GM18505 (cell line): Measurements from ENCODE around the gene CTNNA2.

Source experiments
- ATAC-seq: cut with Tn5 transposase; IDR thresholded peaks from one replicate; pipeline ENCODE4 v1.9.1; 2021; ENCODE audit not compliant: unreplicated experiment
- POLR2A ChIP-seq: IDR thresholded peaks from 4 replicates; pipeline ENCODE4 v1.6.1; 2011; ENCODE audit warnings: borderline replicate concordance; ENCODE audit not compliant: insufficient read depth, insufficient read length; ENCODE audit errors: extremely low read depth

Gene CTNNA2

GRCh38 chr2:79903222-79904000 lies 390.6 kb downstream of the CTNNA2 start:
- no peak for TF ChIP-seq POLR2A
- no peak for ATAC-seq

DNA sequence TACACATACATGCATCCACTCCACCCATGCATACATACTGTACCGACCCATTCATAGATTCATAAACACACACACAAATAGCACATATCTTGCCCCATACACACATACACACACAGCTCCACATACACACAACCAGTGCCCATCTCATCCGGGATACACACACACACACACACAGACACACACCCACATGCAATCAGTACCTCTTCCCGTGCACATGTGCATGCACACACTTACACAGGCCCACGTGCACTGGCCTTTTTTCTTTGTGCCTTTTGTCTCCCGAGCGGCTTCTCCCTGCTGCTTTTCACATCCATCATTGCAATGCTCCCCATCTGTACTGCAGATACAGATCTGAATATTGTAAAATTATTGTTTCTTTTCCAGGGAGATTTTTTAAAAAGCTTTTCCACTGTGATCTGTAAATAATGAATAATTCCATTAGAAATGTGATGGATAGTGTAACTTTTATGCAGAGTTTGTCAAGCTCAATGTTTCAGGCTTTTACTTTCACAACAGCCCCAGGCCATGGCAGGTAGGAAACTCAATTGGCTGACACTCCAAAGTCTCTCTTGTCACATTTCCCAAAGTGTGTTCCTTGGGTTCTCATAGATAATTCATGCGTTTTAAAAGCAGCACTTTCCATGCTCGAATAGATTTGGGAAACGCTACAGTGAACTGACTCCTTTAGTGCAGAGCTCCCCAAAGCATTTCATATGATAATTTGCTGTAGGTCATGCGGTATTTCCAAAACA lies 393.5 kb downstream of the CTNNA2 start:
- no peak for ATAC-seq
- no peak for TF ChIP-seq POLR2A

GRCh38 chr2:79909521-79909920 lies 396.7 kb downstream of the CTNNA2 start:
- TF ChIP-seq POLR2A = no peak

GRCh38 chr2:79910643-79911042 lies 397.8 kb downstream of the CTNNA2 start:
- no peak for ATAC-seq
- TF ChIP-seq POLR2A = no peak

More at GRCh38 chr2:79909521-79909920, 396.7 kb downstream of the CTNNA2 start:
- no peak for ATAC-seq

DNA sequence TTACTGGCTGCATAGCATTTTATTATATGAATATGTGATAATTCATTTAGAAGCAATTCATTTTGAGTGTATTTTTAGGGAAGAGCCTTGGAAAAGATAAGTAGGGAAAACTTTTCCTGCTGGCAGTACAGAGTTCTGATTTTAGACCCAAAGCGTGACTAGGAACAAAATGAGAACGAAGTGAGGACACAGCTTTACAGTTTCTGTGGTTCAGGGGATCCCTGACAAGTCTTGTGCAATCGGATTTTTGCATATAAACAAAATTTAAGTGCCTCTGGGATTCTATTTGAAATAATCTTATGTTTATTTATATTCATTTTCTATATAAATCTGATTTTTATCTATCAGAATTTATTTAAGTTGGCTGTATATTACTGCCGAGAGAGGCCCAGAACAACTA lies 402.6 kb downstream of the CTNNA2 start:
- ATAC-seq = no peak
- TF ChIP-seq POLR2A = no peak

- ATAC-seq = no peak
- no peak for TF ChIP-seq POLR2A
Observed at GRCh38 chr2:79916285-79916684, 403.4 kb downstream of the CTNNA2 start.

DNA sequence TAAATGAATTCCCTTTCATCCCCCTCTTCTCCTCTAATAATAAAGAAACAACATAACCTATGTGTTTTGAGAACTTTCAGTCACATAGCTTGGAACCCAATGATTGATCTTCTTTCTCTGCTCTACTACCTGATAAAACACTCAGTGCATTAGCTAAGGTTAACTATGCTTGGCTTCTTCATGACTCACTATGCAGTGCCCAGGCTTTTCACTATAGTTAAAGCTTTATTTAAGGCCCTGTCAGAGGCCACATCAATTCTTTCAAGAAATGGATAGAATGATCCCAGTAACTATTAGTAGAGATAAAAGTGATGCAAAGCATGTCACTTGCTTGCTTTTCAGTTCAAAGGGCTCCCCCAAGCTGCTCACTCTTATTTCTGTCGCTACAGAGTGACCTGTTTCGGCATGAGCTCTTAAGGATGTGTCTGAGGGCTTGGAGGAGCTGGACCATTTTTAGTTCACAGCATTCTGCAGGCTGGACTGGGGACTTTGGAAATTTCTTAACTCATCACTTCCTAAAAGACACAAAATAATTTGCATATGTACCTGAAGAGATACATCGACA lies 407.7 kb downstream of the CTNNA2 start:
- no peak for ATAC-seq
- TF ChIP-seq POLR2A = no peak

GRCh38 chr2:79929624-79930023 lies 416.8 kb downstream of the CTNNA2 start:
- no peak for TF ChIP-seq POLR2A
- no peak for ATAC-seq

GRCh38 chr2:79935046-79935732 lies 422.3 kb downstream of the CTNNA2 start:
- no peak for ATAC-seq
- no peak for TF ChIP-seq POLR2A

DNA sequence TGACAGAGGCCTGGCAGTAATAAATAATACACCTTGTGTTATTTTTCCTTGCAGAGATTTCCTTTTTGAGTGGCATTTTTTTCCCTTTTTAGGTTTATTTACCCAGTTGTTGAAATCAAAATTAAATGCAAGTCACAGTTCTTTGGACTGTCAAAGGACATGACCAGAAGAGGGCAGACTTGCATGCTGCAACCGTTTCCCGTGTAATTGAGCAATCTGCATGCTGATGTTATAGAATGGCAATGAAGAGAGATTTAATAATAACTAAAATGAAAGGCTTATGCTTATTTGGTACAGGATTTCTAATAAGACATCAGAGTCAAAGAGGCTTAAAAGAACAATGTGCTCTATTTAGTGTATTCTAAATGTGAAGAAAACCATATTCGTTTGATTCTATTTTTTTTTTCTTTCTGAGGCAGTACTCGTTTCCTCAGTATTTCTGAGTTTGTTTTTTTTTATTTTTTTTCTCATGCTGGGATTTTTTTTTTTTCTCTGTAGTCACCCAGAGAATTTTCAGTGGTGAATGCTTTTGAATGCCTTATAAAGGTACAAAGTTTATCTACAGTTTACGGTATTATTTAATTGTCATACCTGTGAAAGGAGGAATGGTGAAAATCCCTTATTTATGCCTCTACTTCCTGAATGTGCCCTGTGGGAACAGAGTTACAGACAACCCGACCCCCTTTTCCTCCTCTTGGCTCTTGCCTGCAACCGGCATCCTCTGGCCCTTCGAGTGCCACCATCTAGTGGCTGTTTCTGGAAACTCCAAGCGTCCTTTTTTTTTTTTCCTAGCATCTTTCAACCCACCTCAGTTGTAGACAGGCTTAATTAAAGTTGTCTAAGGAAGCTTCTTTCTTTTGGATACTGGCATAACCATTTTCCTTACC lies 423.2 kb downstream of the CTNNA2 start:
- no peak for TF ChIP-seq POLR2A
- ATAC-seq = peak; percentile 66

GRCh38 chr2:79936715-79937114 lies 423.9 kb downstream of the CTNNA2 start:
- ATAC-seq = no peak
- TF ChIP-seq POLR2A = no peak

DNA sequence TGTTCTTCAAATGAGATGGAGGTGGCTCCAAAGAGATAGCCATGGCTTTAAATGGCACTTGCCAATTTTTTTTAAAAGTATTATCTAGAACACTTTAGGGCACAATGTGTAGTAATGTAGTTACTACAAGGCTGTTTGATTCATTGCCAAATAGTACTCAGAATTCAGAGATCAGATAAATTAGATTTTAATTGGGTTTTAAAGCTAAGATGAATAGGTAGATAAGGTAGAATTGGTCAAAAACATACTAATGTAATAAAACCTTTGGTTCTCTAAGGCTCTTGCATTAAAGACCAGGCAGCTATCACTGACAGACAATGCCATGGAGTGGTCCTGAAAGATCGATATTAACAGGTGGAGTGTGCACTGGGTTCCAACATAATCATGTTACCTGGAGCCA lies 425.8 kb downstream of the CTNNA2 start:
- TF ChIP-seq POLR2A = no peak
- ATAC-seq = no peak
